H1 (cell line): Measurements from ENCODE around the gene MYLIP. TPM values are rescaled to one million over a fixed set of nuclear protein-coding genes. Genes with fewer than 3 reads are reported as not detected.

Experiments
- CREB1 ChIP-seq: IDR thresholded peaks from 2 replicates; pipeline ENCODE4 v1.6.1; 2012; ENCODE audit warnings: inconsistent platforms
- FOSL1 ChIP-seq: IDR thresholded peaks from 2 replicates; pipeline ENCODE4 v1.6.1; 2011; ENCODE audit warnings: mild to moderate bottlenecking, low read depth, low read length, moderate library complexity; ENCODE audit not compliant: insufficient read depth
- HDAC6 ChIP-seq: IDR thresholded peaks from one replicate; pipeline ENCODE4 v1.7.1; 2012; ENCODE audit warnings: low read depth, mild to moderate bottlenecking, inconsistent platforms, low read length, moderate library complexity
- SP2 ChIP-seq: IDR thresholded peaks from 2 replicates; pipeline ENCODE4 v1.6.1; 2012; ENCODE audit warnings: mild to moderate bottlenecking, low read length, inconsistent platforms
- polyA plus RNA-seq, 7 experiments: library from polyadenylated mRNA; depleted of rRNA in 3 of 7; stranded (reverse) in 5 of 7; unstranded in 2 of 7; fragments of >200 nt in 5 of 7; fragments of 200-250 nt in 2 of 7; gene quantifications; 1 replicate in 5 of 7; 2 replicates in 1 of 7; 4 replicates in 1 of 7; pipeline versions ENCODE4 v1.2.1 to v1.2.3, GENCODE V29; 2011 to 2013; ENCODE audit warnings: missing spikeins in 2 of 7, mixed read lengths in 2 of 7
- total RNA-seq: library from RNA; stranded (reverse); fragmentation: NEBNext Ultra II Directional; extraction: Animal tissue kit (Norgen Biotek cat#: 25700); gene quantifications from 2 replicates; pipeline ENCODE4 v1.2.1, GENCODE V29; 2021

The MYLIP gene
- total and polyA plus RNA-seq, 2 of the 8 experiments (the other 6 are each of a cell fraction or from before 2014, with no cell fraction given) = 21.1 to 26.9 TPM

- TF ChIP-seq FOSL1 (no peak), HDAC6 (no peak), SP2 (no peak), CREB1 (no peak)
Measured at GRCh38 chr6:16160794-16161193, 31.9 kb downstream of the MYLIP start (continued).
